NCI-H128 (cell line): Measurements from ENCODE around the gene CDH22.

Source experiments
- DNase-seq: peaks from one replicate; lab custom pipeline; 2025; ENCODE audit not compliant: unreplicated experiment; lab: John Stamatoyannopoulos, UW

Gene CDH22

GRCh38 chr20:46344488-46345162 is 36.3 kb upstream of the CDH22 start:
- DNase-seq: no peak

GRCh38 chr20:46343975-46344357 is 35.7 kb upstream of the CDH22 start:
- no peak for DNase-seq

DNA sequence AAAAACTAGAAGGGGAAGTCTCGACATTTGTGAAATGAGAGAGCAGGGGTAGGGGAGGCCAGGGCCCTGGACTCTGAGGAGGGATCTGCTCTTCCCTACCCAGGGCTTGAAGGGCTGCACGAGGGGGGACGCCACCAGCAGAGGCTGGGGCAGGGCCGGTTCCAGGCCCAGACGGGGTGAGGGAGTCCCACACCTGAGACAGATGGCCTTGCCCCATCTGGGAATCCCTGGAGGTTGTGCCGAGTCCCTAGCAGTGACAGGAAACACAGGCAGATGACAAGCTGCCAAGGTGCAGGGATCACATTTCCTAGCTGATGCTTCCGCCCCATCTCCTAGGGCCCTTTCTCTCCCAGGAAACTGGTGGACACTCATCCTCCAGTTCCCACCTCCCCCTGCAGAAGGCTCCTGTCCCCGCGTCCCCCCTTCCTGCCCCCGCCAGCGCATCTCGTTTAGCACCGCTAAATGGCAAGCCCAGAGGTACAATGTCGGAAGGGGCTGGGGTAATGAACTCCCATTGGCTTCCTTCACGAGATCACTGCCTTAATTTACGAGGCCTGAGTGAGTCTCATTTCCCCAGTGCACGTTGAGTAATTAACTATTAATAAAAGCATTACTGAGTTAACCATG is 35.2 kb upstream of the CDH22 start:
- DNase-seq: no peak

- no peak for DNase-seq
Measured at GRCh38 chr20:46342451-46343347, 34.4 kb upstream of the CDH22 start.

DNA sequence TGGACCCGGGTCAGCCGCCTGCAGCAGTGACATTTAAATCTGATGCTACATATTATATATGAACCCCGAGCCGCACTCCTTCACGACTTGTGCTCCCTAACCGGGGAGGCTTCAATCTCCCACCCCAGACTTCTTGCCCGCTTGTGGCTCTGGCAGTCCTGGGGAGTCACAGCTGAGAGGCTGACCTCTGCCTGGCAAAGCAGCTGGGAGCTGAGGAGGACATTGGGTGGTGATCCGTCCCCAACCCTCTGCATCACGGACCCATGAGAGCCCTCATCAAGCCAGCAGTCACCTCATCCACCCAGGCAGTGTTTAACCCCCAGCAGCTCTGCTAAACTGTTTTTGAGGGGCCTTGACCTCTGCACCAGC is 33.7 kb upstream of the CDH22 start:
- DNase-seq: no peak

- DNase-seq: no peak
Measured at GRCh38 chr20:46341074-46342009, 33.0 kb upstream of the CDH22 start.

- no peak for DNase-seq
Measured at GRCh38 chr20:46339037-46339436, 30.7 kb upstream of the CDH22 start.

DNA sequence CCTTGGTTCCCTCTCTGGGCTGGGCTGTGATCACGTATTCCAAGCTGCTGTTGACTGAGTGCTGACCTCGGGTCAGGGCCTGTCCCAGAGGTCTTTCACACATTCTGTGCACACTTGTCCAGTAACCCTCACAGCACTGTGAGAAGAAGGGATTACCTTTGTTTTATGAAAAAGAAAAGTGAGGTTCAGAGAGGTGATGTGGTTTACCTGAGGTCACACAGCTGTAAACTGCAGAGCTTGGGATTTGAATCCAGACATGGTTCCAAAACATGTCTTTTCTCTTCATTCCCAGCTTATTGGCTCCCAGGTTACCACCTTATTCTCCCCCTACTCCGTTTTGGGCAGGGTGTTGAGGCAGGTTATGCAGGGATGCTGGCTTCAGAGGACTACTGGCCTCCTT is 28.4 kb upstream of the CDH22 start:
- DNase-seq: no peak

DNA sequence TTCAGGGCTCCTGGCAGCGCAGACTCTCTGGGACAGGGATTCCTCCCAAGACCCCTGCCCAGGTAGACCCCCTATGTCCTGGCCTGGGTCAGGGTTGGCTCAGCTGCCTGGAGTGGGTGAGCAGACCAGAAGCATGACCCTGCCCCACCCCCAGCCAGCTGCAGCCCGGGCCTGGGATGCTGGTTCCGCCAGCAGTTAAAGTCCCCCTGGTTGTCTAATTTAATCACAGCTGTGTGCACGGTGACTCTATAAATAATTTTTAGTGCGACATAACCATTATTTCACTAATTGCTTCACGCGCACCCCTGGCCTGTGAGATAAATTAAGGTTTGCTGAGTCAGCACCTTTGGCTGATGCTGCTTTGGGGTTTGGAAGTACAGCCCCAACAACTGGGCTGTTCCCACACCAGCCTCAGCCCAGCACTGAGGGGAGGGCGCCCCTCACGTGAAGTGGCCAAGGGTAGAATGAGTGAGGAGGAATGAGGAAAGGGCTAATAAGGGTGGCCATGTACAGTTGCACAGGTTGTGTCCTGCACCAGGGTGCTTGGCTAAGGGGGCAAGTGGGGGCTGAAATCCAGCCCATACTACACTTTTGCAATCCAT is 26.1 kb upstream of the CDH22 start:
- no peak for DNase-seq

DNA sequence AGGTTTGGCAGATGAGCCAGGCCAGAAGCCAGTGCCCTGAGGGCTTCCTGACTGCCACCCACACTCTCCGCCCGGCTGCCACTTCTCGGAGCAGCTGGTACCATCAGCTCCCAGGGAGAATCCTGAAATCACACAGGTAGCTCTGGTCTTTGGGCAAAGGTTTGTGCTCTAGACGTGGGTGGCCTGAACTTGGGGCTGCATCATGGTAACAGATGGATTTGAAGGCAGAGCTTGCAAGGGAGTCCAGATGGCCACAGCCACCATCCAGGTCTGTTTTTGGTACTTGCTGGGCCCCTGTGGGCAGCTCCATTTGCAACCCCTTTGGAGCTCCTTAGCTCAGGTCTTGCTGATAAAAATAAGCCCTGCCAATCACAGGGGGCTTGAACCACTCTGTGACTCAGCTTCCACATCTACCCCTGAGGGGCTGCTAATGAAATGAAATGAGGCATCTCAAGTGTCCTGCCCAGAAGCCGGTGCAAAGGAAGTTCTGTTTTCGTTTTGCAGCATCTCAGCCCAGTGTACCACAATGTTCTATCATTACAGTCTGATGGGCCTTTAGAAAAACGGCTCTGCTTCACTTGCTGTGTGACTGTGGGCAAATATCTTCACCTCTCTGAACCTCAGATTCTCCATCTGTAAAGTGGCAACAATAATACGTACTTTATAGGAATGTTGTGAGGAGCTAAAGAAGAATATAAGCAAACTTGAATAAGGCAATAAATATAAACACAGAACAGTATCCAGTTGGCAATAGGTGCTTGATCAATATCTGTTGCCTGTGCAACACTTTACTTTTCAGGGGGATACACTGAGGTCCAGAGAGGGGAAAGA is 25.1 kb upstream of the CDH22 start:
- no peak for DNase-seq

- DNase-seq: no peak
Measured at GRCh38 chr20:46332373-46333160, 24.3 kb upstream of the CDH22 start.

DNA sequence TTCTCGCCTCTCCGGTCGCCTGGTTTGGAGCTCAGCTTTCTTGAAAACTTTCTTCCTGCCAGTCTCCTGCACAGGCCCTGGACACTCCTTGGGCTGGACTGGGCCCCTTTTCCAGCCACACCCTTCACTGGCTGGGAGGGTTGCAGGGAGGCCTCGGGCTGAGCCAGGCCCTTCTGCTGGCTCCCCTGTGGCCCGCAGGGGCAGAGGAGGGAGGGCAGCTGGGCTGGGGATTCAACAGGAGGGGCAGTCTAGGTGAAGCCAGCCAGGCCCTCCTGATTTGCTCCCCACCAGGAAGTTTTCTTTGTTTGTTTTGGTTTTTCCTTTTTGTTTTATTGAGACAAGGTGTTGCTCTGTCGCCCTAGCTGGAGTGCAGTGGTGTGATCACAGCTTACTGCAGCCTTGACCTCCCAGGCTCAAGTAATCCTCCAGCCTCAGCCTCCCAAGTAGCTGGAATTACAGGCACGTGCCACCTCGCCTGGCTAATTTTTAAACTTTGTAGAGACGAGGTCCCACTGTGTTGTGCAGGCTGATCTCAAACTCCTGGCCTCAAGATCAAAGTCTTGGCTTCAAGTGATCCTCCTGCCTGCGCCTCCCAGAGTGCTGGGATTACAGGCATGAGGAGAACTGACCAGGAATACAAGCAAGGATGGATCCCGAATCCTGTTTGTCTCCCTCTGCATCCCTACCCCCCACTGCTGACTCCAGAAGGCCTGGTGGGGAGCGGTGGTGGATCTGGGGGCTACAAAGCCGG is 23.5 kb upstream of the CDH22 start:
- DNase-seq: no peak

- no peak for DNase-seq
Measured at GRCh38 chr20:46330831-46331371, 22.6 kb upstream of the CDH22 start.

GRCh38 chr20:46330072-46330763 is 21.9 kb upstream of the CDH22 start:
- DNase-seq: no peak

DNA sequence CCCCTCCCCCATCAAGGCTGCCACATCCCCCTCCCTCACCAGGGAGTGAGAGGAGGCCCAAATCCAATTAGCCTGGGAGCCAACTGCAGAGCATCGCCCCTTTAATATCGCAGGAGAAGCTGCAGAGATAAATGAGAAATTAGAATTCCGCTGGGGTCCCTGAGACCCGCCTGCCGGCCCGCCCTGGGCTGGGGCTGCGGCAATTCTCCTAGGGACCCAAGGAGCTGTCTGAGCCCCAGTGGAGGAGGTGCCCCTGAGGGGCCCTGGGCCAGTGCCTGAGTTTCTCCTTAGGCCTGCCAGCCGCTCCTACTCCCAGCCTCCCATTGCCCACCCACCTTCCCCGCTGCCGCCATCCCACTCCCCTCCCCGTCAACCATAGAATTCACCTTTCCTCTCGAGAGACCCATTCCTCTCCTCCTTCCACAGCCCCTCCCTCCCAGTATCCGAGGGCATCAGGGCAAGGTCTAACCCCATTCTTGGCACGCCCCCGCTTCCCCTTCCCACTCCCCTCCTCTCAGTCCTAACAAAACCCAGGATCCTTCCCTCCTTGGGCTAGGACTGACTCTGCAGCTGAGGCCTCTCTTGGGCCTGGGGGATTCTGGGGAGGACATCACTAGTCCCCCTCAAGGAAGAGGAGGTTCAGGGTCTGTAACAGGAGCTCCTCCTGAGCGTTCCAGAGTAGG is 20.0 kb upstream of the CDH22 start:
- DNase-seq: no peak

DNA sequence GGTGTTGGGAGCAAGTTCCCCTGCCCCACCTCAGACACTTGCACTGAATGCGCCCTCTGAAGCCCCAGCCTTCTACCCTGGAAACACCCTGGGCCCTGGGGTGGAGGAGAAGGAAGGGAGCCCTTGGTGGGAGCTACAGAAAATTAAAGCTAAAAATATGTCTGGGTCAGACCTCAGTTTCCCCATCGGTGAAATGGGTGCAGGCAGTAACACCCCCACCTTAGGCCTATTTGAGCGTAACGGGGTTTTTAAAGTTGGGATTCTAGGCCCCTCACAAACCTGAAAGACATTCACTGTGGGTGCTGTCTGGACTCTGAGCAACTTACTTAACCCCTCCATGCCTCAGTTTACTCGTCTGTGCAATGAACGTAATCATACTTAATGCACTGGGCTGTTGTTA is 19.3 kb upstream of the CDH22 start:
- no peak for DNase-seq

DNA sequence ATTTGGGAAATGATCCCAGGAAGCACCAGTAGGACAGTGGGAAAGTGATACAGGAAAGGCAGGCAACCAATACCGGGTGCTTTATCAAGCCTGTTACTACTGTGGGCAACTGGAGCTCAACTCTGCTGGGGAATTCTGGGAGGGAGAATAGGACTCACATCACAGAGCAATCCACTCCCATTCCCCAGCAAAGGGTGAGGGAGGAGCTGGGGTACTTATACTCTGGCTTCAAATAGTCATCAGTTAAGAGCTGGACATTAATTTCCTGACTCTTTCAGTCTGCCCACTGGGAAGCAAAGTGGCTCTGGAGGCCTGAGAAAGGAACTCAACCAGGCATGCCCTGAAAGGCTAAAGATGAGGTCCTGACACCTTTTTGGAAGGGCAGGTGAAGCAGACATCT is 17.5 kb upstream of the CDH22 start:
- DNase-seq: no peak
